ENCODE data around the gene MARCHF11. TPM values are rescaled to one million over a fixed set of nuclear protein-coding genes. Genes with fewer than 3 reads are reported as not detected.

MARCHF11 gene
- polyA plus RNA-seq, 3 donors = not detected

DNA sequence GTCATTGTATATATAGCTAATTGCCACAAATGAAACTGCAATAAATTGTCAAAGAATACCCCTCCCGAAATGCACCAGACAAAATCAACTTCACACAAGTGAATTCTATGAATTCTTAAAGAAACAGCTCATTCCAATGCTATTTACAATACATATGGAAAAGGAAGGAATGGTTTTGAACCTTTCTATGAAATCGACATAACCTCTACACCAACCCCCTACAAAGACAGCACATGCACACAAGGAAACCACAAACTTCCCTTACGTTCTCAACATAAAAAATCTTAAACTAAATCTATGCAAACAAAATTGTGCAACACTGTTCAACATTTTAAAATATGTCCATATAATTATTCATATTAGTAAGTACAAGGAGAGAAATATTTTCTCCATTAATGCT lies 39.2 kb downstream of the MARCHF11 start:
- H3K27ac Mint-ChIP-seq = no peak overlapping the region
- no peaks in the 10 kb centered on the region for H3K36me3 Mint-ChIP-seq
- no peaks in the 10 kb centered on the region for H3K27me3 Mint-ChIP-seq (ENCODE audit: low read depth in 3 of 3)
- Histone ChIP-seq H3K36me3 (replicated peaks in 1 of 2; ENCODE audit: control insufficient read depth in 1 of 2, insufficient read depth in 2 of 2, low read length in 2 of 2) (no peaks in the 10 kb centered on the region), H3K79me2 (ENCODE audit: insufficient read depth, low read length) (no peaks in the 10 kb centered on the region), H3K4me3 (replicated peaks in 1 of 3; ENCODE audit: low read depth in 2 of 3, low read length in 3 of 3) (no peak overlapping the region), H4K20me1 (ENCODE audit: insufficient read depth, low read length) (no peaks in the 10 kb centered on the region), H3K9me3 (replicated peaks in 1 of 2; ENCODE audit: control insufficient read depth in 1 of 2, insufficient read depth in 1 of 2, low read length in 2 of 2) (peaks cover 11 to 16% of the 10 kb centered on the region in 2 donors), H3K27ac (ENCODE audit: low read depth in 1 of 2, low read length in 2 of 2) (no peak overlapping the region), H3K4me1 (ENCODE audit: control insufficient read depth in 1 of 2, insufficient read depth in 2 of 2, low read length in 2 of 2) (no peaks in the 10 kb centered on the region), H3K4me2 (replicated peaks; ENCODE audit: extremely low read depth, low read length, poor library complexity, severe bottlenecking) (no peak overlapping the region), H2AFZ (ENCODE audit: insufficient read depth, low read depth, low read length, poor library complexity, severe bottlenecking) (no peak overlapping the region), H3K9ac (ENCODE audit: insufficient read depth, low read length, poor library complexity, severe bottlenecking) (no peak overlapping the region), H3K27me3 (ENCODE audit: control insufficient read depth in 2 of 2, insufficient read depth in 2 of 2, low read length in 2 of 2) (no peaks in the 10 kb centered on the region)
- H3K4me1 Mint-ChIP-seq = no peaks in the 10 kb centered on the region
- H3K4me3 Mint-ChIP-seq = no peak overlapping the region
- peaks cover 0 to 17% (median 5%) of the 10 kb centered on the region in 7 donors for H3K9me3 Mint-ChIP-seq
- intact Hi-C loops (cut with micrococcal nuclease) = no loop called here
- no CpG with 5 or more reads among the region's 3 CpGs for WGBS (ENCODE audit: insufficient coverage)
- DNase-seq = no peak
- TF ChIP-seq, protein P1, sequence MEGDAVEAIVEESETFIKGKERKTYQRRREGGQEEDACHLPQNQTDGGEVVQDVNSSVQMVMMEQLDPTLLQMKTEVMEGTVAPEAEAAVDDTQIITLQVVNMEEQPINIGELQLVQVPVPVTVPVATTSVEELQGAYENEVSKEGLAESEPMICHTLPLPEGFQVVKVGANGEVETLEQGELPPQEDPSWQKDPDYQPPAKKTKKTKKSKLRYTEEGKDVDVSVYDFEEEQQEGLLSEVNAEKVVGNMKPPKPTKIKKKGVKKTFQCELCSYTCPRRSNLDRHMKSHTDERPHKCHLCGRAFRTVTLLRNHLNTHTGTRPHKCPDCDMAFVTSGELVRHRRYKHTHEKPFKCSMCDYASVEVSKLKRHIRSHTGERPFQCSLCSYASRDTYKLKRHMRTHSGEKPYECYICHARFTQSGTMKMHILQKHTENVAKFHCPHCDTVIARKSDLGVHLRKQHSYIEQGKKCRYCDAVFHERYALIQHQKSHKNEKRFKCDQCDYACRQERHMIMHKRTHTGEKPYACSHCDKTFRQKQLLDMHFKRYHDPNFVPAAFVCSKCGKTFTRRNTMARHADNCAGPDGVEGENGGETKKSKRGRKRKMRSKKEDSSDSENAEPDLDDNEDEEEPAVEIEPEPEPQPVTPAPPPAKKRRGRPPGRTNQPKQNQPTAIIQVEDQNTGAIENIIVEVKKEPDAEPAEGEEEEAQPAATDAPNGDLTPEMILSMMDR (IDR thresholded peaks at IDR 0.05) = no peak

DNA sequence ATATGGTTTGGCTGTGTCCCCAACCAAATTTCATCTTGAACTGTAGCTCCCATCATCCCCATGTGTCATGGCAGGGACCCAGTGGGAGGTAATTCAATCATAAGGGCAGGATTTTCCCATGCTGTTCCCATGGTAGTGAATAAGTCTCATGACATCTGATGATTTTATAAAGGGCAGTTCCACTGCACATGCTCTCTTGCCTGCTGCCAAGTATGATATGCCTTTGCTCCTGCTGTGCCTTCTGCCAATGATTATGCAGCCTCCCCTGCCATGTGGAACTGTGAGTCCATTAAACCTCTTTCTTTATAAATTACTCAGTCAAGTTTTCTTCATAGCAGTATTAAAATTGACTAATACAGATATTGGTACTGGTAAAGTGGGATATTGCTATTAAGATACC lies 42.4 kb downstream of the MARCHF11 start:
- DNase-seq = no peak
- Mint-ChIP-seq H3K36me3 (no peaks in the 10 kb centered on the region), H3K27me3 (ENCODE audit: low read depth in 3 of 3) (no peaks in the 10 kb centered on the region), H3K4me1 (no peaks in the 10 kb centered on the region), H3K27ac (peak overlapping the region in 1 of 7 donors; percentile 18), H3K9me3 (peaks cover 0 to 17% (median 5%) of the 10 kb centered on the region in 7 donors), H3K4me3 (no peak overlapping the region)
- Histone ChIP-seq H3K9me3 (replicated peaks in 1 of 2; ENCODE audit: control insufficient read depth in 1 of 2, insufficient read depth in 1 of 2, low read length in 2 of 2) (peaks cover 11 to 12% of the 10 kb centered on the region in 2 donors), H3K27me3 (ENCODE audit: control insufficient read depth in 2 of 2, insufficient read depth in 2 of 2, low read length in 2 of 2) (no peaks in the 10 kb centered on the region), H3K36me3 (replicated peaks in 1 of 2; ENCODE audit: control insufficient read depth in 1 of 2, insufficient read depth in 2 of 2, low read length in 2 of 2) (no peaks in the 10 kb centered on the region), H2AFZ (ENCODE audit: insufficient read depth, low read depth, low read length, poor library complexity, severe bottlenecking) (no peak overlapping the region), H4K20me1 (ENCODE audit: insufficient read depth, low read length) (no peaks in the 10 kb centered on the region), H3K79me2 (ENCODE audit: insufficient read depth, low read length) (no peaks in the 10 kb centered on the region), H3K4me2 (replicated peaks; ENCODE audit: extremely low read depth, low read length, poor library complexity, severe bottlenecking) (no peak overlapping the region), H3K27ac (ENCODE audit: low read depth in 1 of 2, low read length in 2 of 2) (no peak overlapping the region), H3K9ac (ENCODE audit: insufficient read depth, low read length, poor library complexity, severe bottlenecking) (no peak overlapping the region), H3K4me1 (ENCODE audit: control insufficient read depth in 1 of 2, insufficient read depth in 2 of 2, low read length in 2 of 2) (no peaks in the 10 kb centered on the region), H3K4me3 (replicated peaks in 1 of 3; ENCODE audit: low read depth in 2 of 3, low read length in 3 of 3) (no peak overlapping the region)
- intact Hi-C loops (cut with micrococcal nuclease) = no loop called here
- TF ChIP-seq, protein P1 (IDR thresholded peaks at IDR 0.05) = no peak
